Thymus (tissue), 11 donors: ENCODE measurements around the gene HIC1. TPM values are rescaled to one million over a fixed set of nuclear protein-coding genes. Genes with fewer than 3 reads are reported as not detected.

Experiments
- DNase-seq, 9 donors: peaks; one replicate each; pipeline ENCODE4 v3.0.0-alpha.2; 2013; ENCODE audit warnings: low spot score in 9 of 9, low read depth in 6 of 9, missing footprints in 1 of 9
- H3K27ac ChIP-seq, 2 donors: one replicate each; pipeline ENCODE4 v1.5.1; 2013; ENCODE audit warnings: control low read depth in 1 of 2, low read depth in 1 of 2, low read length in 1 of 2, mild to moderate bottlenecking in 1 of 2, moderate library complexity in 1 of 2
- H3K27me3 ChIP-seq, 2 donors: one replicate each; pipeline ENCODE4 v1.5.1; 2013; ENCODE audit warnings: low read length in 1 of 2; ENCODE audit not compliant: control insufficient read depth in 2 of 2, insufficient read depth in 1 of 2
- H3K36me3 ChIP-seq, 2 donors: one replicate each; pipeline ENCODE4 v1.5.1; 2013; ENCODE audit warnings: low read length in 1 of 2, mild to moderate bottlenecking in 1 of 2, moderate library complexity in 1 of 2; ENCODE audit not compliant: control insufficient read depth in 2 of 2, insufficient read depth in 2 of 2
- H3K4me1 ChIP-seq, 2 donors: one replicate each; pipeline ENCODE4 v1.5.1; 2013; ENCODE audit warnings: low read length in 2 of 2; ENCODE audit not compliant: control insufficient read depth in 2 of 2, insufficient read depth in 2 of 2
- H3K4me3 ChIP-seq, 2 donors: one replicate each; pipeline ENCODE4 v1.5.1; 2013; ENCODE audit warnings: low read length in 2 of 2, control low read depth in 1 of 2, mild to moderate bottlenecking in 1 of 2
- H3K9me3 ChIP-seq, 2 donors: one replicate each; pipeline ENCODE4 v1.5.1; 2013; ENCODE audit warnings: low read length in 1 of 2, mild to moderate bottlenecking in 1 of 2; ENCODE audit not compliant: control insufficient read depth in 2 of 2, insufficient read depth in 1 of 2
- WGBS: extraction: QIAGEN DNeasy Blood & Tissue Kit; methylation state at CpG from one replicate; pipeline ENCODE4 v1.1.7; 2013; 5-methylcytosine and 5-hydroxymethylcytosine counted together
- polyA plus RNA-seq: library from polyadenylated mRNA; stranded (reverse); fragments of 200-250 nt; gene quantifications from one replicate; pipeline ENCODE4 v1.2.3, GENCODE V29; 2013
- total RNA-seq: library from RNA; stranded (reverse); fragments of 120-200 nt; gene quantifications from one replicate; pipeline ENCODE4 v1.2.4, GENCODE V29; 2013
- donor health status: healthy.

Gene HIC1
- total and polyA plus RNA-seq, 2 donors: 4.2 to 11.8 TPM

DNA sequence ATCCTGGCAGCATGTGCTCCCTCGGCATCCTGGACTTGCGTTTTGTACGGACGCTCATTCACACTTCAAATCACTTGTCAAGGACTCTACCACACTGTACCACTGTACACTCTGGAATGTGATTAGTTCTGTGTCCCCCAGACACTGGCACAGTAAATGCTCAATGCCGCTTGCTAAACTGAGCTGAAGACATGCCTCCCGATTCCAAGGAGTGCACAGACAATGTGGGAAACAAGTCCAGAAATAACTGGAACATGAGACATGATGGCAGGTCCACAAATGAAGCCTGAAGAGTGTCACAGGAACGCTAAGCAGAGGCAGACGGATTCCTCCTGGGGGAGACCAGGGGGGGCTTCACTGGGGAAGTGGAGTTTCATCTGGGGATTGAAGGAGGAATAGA, 22.1 kb downstream of the HIC1 start:
- no peaks in the 10 kb centered on the region for H3K9me3 ChIP-seq
- no peaks in the 10 kb centered on the region for H3K27me3 ChIP-seq
- no peak overlapping the region for H3K4me3 ChIP-seq
- H3K4me1 ChIP-seq: peaks cover 0 to 26% of the 10 kb centered on the region in 2 donors
- 96% methylated on average over 8 of the region's 8 CpGs for WGBS
- DNase-seq: no peak
- H3K27ac ChIP-seq: peak overlapping the region in 1 of 2 donors; percentile 65
- peaks cover 44 to 52% of the 10 kb centered on the region in 2 donors for H3K36me3 ChIP-seq

GRCh38 chr17:2081564-2081963, 26.7 kb downstream of the HIC1 start:
- WGBS: 97% methylated on average over 9 of the region's 9 CpGs
- H3K27me3 ChIP-seq: no peaks in the 10 kb centered on the region
- no peaks in the 10 kb centered on the region for H3K9me3 ChIP-seq
- H3K4me1 ChIP-seq: peaks cover 0 to 42% of the 10 kb centered on the region in 2 donors
- peaks cover 58 to 76% of the 10 kb centered on the region in 2 donors for H3K36me3 ChIP-seq
- no peak overlapping the region for H3K27ac ChIP-seq
- no peak for DNase-seq
- H3K4me3 ChIP-seq: no peak overlapping the region

DNA sequence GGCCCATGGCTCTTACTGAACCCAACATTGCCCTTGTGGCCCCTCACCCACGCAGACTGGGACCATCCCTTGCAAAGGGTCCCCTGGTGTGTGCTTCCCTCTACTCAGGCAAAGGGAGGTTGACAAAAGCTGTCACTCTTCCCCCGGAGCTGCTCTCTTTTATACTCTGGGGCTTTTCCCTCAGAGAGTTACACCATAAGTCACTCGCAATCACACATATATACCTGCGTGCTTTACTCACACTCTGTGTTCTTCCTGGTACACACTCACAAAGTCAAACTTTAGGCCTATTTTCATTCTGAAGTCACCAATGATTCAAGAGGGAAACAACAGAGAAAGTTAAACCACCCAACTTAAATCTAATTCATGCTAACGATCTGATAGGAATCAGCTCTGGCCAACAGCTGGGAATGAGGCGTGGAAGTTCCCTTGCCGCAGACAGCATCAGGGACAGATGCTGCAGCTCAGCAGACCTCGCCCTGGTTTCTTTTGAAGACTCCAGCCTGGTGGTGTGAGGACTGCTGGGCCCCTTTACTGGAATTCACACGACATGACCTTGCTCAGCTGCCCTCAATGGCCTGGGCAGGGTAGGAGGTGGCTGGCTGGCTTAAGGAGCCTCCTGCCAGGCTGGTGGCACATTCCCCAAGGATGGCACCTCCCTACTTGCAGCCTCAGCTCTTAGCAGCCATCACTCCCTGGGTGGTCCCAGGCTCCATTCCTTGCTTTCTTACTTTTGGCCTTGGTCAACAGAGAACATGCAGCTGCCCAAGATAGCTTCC, 27.3 kb downstream of the HIC1 start:
- peaks cover 55 to 70% of the 10 kb centered on the region in 2 donors for H3K36me3 ChIP-seq
- H3K9me3 ChIP-seq: no peaks in the 10 kb centered on the region
- no peak for DNase-seq
- no peaks in the 10 kb centered on the region for H3K27me3 ChIP-seq
- H3K4me1 ChIP-seq: peaks cover under 1 to 43% of the 10 kb centered on the region in 2 donors
- H3K27ac ChIP-seq: no peak overlapping the region
- H3K4me3 ChIP-seq: no peak overlapping the region
- WGBS: 97% methylated on average over 9 of the region's 9 CpGs

DNA sequence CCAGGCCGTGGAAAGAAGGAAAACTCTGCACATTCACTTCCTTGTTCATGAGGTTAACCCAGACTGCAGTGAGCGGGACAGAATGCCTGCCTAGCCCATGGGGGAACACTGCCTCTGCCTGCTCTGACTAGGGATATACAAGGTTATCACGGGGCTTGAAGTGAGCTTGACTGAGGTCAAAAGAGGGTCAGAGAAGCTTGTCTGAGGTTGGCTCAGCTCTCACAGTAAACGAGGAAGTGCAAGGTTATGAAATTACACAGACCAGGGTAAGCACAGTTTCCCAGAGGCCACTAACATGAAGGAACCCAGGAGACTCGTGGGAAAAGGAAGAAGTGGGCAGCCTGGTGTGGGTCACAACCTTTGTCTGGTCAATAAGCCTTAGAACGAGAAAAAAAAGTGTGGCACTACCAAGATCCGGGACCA, 28.7 kb downstream of the HIC1 start:
- H3K4me1 ChIP-seq: peaks cover 12 to 51% of the 10 kb centered on the region in 2 donors
- no peak for DNase-seq
- WGBS: 78% methylated on average over 7 of the region's 7 CpGs
- H3K27ac ChIP-seq: peak overlapping the region in 1 of 2 donors; percentile 53
- H3K36me3 ChIP-seq: peaks cover 46 to 60% of the 10 kb centered on the region in 2 donors
- no peak overlapping the region for H3K4me3 ChIP-seq
- H3K9me3 ChIP-seq: no peaks in the 10 kb centered on the region
- H3K27me3 ChIP-seq: no peaks in the 10 kb centered on the region

DNA sequence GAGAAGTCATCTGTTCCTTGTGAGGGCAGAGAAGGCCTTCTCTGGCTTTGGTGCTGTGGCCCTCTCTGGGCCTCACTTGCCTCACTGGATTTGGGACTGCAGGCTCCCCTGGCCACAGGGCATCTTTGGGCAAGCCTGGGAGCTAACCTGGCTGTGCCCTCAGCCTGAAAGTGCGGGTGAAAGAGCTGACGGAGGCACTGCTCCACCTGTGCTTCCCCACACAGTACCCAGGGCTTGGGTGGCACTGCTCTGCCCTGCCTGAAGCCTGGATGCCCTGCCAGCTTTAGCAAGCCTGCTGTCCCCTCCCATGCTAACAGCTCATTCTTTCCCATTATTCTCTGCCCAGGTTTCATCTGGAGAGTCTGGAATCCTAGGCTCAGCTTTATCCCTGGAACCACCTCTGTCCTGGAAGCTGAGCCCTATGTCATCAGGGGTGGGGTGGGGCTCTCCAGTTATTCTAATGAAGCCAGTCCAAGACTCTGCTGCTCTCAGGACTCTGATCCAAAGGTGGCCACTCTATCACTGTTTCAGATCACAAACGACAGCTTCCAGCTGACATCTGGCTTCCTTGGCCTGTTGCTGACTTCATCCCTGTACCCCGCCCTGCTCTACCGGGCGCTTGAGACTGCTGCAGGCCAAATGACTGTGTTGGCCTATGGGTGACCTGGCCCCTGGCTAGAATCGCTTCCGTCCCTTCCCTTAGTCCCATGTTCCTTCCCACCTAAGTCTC, 29.3 kb downstream of the HIC1 start:
- H3K36me3 ChIP-seq: peaks cover 43 to 55% of the 10 kb centered on the region in 2 donors
- 93% methylated on average over 8 of the region's 8 CpGs for WGBS

DNA sequence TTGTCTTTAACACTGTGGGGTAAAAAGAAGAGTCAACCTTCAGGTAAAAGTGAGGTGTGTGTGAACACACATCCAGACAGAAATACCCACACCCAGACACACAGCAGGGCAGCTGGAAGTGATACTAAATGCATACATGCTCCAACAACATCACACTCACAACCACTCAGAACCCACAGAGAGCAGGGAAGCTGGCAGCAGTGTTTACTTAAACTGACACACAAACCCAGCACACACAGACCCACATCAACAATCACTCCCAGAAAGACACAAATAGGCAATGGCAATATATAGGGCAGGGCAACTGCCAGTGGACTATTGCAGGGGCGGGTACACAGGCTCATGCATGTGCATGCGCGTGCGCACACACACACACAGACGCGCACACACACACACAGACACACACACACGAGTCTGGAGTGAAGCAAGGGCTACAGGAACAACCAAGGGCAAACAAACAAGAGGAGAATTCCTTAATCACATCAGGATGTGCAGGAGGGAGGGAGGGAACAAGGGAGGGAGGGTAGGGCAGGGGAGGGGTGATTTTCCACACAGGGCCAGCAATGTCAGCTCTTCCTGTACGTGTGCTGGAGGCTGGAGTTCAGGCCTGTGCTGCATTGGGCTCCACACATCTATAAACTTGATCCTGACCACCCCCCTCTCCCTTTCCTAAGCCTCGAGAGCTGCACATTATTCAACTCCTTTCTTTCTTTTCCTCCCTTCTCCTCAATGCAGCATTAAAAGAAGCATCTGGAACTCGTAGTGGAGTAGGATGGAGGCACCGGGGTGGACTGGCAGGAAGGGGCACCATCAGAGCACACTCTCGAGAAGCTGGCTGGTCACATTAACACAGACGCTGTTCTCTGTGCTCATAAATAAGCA, 30.1 kb downstream of the HIC1 start:
- H3K27me3 ChIP-seq: no peaks in the 10 kb centered on the region
- no peak overlapping the region for H3K4me3 ChIP-seq
- peaks cover 25 to 65% of the 10 kb centered on the region in 2 donors for H3K4me1 ChIP-seq
- DNase-seq: no peak
- peaks cover 40 to 51% of the 10 kb centered on the region in 2 donors for H3K36me3 ChIP-seq
- H3K9me3 ChIP-seq: no peaks in the 10 kb centered on the region
- 93% methylated on average over 13 of the region's 13 CpGs for WGBS
- H3K27ac ChIP-seq: peak overlapping the region in 1 of 2 donors; percentile 60

More for the DNA sequence above, 29.3 kb downstream of the HIC1 start:
- Histone ChIP-seq H3K4me1 (peaks cover 17 to 57% of the 10 kb centered on the region in 2 donors), H3K9me3 (no peaks in the 10 kb centered on the region), H3K27me3 (no peaks in the 10 kb centered on the region), H3K27ac (peak overlapping the region; percentile 40 to 53), H3K4me3 (no peak overlapping the region)
- DNase-seq: no peak

- Histone ChIP-seq H3K27me3 (no peaks in the 10 kb centered on the region), H3K4me3 (no peak overlapping the region), H3K36me3 (peaks cover 36 to 49% of the 10 kb centered on the region in 2 donors), H3K9me3 (no peaks in the 10 kb centered on the region), H3K4me1 (peaks cover 29 to 71% of the 10 kb centered on the region in 2 donors), H3K27ac (peak overlapping the region in 1 of 2 donors; percentile 60)
- no peak for DNase-seq
- WGBS: 87% methylated on average over 5 of the region's 5 CpGs
These were observed 30.7 kb downstream of the HIC1 start for GRCh38 chr17:2085648-2085949.

GRCh38 chr17:2086306-2086705, 31.4 kb downstream of the HIC1 start:
- Histone ChIP-seq H3K36me3 (peaks cover 31 to 43% of the 10 kb centered on the region in 2 donors), H3K4me1 (peaks cover 29 to 76% of the 10 kb centered on the region in 2 donors), H3K4me3 (no peak overlapping the region), H3K27me3 (no peaks in the 10 kb centered on the region), H3K27ac (peak overlapping the region in 1 of 2 donors; percentile 76), H3K9me3 (no peaks in the 10 kb centered on the region)
- DNase-seq: peak in 7 of 9 donors; percentile 29 to 74 (median 37)
- WGBS: 30% methylated on average over 3 of the region's 3 CpGs
